GM18502 (cell line): ENCODE measurements around the gene GRB14.
"Not testable (repeated sequence)": the region's sequence is repeated elsewhere in the genome, so short reads cannot be mapped to it uniquely, and the experiment has no call there.

Experiments used
- ATAC-seq: cut with Tn5 transposase; IDR thresholded peaks from one replicate; pipeline ENCODE4 v1.9.1; 2021; ENCODE audit warnings: mild to moderate bottlenecking; ENCODE audit not compliant: unreplicated experiment, poor library complexity

The GRB14 gene

DNA sequence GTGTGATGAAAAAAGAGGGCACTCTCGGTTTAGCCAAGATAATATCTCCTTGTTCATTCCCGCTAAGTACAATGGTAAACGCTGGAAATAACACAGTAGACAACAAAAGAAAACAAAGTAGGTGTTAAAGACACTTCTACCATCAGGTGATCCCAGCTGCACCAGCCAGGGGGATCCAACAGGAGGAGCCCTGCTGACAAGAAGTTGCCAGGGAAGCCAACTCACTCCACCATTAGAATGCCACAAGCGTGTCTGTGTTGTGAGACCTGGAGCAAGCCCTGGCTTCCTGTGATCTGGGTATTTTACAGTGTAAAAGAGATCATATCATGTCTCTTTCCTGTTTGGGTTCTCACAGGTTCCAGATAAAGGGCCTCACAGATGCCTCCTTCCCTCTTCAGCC lies 117.0 kb downstream of the GRB14 start:
- no peak for ATAC-seq

DNA sequence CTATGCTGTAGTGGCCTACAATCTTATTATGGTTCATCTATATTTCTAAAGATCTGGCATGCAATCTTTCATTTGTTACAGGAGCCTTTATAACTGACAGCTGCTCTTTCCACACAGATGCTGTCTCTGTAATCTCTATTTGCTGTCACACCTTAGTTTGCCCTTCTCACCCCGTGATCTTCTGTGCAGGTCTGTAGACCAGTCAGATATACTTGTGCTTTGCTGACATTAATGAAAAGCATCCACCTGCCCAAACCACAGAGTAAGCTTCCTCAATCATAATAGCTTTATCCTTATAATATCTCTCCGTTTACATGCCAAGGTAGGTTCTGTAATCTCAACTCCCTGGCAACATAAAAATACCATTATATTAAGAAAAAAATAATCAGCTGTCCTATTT lies 122.4 kb downstream of the GRB14 start:
- ATAC-seq: no peak

DNA sequence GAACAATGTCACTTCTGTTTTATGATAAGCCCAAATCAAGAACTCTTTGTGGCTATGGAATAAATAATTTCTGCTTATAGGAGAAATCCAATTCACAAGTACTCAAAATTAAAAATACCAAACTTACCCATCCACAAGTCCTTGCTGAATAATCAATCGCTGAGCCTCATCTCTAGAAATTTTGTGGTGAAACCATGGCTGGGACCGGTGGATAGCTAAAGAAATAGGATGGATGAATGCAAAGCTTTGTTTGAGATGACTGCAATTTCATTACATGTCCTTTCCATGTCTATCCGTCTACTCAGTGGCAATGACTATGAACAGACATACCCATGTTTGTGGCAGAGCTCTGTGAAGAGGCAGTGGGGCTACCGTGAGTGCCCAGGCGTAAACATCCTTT lies 124.4 kb downstream of the GRB14 start:
- no peak for ATAC-seq

DNA sequence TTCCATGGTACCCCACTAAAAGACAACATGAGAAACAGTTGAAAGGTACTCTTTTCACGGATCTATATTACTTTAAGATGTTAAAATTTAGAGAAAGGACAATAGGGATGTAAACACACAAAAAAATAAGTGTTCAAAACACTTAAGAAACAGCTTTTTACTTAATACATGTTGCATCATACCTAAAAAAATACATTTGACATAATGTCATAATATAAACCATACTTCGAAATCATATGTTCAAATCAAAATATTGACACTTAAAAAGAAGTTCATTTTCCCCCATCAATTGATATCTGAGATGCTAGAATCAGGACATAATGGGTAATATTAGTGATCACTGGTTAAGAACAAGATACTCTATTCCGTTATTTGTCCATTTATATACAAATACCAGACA lies 124.9 kb downstream of the GRB14 start:
- no peak for ATAC-seq

DNA sequence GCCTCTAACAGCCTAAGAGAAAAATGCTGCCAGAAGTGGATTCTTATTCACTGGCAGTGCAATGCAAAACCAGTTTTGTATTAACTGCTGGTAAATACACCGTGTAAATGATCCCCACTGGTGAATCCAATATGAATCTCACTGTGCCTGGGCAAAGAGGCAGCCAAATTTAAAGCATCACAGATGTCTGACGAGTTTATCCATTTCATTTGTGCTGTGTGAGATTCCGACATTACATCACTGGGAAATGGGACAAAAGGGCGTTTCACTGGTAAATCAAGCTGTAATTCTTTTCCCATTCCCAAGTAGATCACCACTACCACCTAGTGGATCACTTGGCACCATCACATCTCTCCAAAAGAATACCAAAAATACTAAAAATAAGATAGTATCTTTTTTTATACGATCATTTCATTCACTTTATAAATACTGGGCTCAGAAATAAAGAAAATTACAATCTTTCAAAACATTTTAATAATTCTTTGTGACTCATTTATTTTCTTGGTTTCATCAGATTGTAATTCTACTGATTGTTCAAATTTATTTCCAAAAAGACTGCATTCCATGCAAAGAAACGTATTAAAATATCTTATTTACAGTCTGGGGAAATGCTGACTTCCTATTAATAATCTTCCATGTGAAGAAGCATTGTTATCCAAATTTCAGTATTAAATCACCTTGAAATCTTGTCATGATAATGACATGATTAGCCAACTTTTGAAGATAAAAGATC lies 125.6 kb downstream of the GRB14 start:
- no peak for ATAC-seq

DNA sequence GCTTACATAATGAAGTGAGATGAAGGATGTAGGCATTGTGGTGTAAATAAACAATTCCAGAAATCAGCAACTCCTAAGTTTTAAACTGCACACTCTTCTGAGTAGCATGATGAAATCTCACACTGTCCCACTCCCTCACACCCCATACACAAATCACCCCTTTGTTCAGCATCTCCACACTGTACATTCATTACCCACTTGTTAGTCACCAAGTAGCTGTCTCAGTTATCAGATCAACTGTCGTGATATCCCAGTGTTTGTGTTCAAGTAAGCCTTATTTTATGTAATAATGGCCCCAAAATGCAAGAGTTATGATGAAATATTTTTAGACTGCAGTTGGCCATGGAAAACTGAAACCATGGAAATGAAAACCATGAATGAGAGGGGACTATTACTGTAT lies 135.7 kb downstream of the GRB14 start:
- ATAC-seq: no peak

DNA sequence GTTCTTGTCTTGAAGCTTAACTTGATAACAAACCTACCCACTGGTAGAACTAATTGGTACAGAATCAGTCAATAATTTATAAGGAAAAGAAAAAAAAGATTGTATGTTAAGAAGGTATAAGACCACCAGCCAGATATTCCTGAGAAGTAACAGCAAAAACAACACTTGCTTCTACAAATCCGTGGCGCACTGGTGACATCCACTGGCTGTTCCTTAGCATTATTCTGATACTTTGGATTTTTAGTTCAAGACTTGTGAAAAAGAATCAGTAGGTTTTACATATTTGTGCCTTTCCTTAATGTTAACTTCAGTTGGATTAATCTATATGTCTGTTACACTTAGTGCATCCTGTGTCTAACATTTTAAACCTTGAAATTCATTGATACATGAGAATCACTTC lies 141.8 kb downstream of the GRB14 start:
- ATAC-seq: no peak

DNA sequence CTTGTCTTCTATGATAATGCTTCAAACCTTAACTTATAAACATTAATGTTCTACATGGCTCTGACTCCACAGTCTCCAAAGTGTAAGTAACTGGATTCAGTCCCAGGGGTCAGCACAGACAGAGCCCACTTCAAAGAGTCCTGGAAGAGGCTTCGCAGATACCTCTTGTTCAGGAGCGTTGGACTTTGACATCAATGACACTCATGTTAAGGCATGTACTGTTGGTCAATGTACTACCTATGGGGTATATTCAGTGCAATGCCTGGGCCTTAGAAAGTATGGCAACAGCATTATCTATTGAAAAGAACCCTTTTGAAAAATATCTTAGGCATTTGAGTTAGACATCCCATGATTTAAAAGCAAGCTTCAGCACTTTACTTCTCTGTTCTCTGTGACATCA lies 143.1 kb downstream of the GRB14 start:
- ATAC-seq: no peak

DNA sequence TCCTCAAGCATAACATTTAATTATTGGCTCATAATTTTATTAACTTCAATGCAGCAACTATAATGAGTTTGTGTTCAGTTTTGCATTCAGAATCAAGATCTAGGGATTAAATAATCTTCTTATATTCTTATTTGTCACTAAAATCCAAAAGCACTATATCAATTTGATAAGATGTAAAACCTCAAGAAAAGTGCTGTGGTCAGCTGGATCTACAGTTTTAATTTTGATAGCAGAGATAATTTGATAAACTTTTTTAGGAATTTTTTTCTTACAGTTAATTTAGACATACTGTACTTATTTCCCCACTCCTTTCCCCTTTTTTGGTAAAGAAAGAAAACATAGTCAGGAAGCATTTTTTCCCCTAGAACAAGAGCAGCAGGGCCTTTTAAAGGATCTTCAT lies 146.4 kb downstream of the GRB14 start:
- ATAC-seq: no peak

DNA sequence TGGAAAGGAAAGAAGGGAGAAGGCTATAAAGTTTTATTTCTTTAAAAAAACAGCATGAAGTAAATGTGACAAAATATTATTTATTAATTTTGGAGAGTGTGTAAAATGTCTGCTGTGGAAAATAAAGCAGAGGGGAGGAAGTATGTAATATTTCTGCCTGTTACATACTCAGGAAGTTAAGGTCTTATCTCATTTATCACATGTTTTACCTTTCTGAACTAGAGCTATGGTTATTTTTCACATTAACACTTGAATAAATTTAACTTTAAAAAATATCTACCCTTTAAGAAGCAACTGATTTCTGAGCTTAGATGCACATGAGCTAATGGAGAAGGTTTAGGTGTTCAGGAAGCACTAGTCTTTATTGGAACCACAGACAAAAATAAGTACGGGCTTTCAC lies 148.3 kb downstream of the GRB14 start:
- ATAC-seq: no peak

DNA sequence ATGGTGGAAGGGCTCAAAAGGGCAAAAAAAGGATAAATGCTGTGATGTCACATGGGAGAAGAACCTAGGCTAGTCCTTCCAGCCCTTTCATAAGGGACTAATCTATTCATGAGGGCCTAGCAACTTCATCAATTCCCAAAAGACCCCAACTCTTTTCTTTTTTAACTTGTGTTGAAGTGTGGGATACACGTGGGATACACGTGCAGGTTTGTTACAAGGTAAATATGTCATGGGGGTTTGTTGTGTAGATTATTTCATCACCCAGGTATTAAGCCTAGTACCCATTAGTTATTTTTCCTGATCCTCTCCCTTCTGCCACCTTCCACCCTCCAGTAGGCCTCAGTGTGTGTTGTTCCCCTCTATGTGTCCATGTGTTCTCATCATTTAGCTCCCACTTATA lies 156.2 kb downstream of the GRB14 start:
- not testable (repeated sequence) for ATAC-seq

DNA sequence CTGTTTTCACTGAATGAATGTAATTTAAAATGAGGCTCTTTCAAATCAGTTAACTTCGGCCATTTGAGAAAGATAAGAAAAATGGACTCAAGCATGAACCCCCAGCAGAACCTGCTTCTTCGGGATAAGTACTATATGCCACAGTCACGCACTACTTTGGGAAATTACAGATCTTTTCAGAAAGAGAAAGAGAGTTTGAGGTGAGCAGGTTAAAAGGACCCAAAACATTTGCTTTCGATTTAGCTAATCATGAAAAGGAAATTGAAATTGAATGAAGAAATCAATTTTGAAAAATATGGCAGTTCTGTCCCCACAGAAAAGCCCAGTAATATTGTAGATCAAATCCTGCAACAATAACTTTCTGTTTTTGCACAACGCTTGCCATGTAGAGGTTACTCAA lies 156.9 kb downstream of the GRB14 start:
- ATAC-seq: no peak

DNA sequence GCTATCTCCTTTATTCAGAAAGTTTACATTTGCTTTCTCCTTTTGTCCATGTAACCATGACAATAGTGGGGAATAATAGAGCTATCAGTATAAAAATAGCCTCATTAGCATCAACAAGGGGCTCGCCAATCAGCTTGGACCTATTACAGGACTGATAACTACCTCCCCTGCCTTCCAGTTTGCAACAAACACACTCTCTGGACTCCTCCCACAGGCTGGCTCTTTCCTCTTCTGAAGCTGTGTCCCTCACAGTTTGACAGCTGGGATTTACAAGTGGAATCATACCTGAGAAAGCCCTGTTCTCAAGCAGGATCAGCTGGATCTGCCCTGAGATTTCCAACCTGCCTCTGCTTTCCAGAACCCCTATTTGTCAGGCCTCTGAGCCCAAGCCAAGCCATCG lies 162.5 kb downstream of the GRB14 start:
- ATAC-seq: no peak

DNA sequence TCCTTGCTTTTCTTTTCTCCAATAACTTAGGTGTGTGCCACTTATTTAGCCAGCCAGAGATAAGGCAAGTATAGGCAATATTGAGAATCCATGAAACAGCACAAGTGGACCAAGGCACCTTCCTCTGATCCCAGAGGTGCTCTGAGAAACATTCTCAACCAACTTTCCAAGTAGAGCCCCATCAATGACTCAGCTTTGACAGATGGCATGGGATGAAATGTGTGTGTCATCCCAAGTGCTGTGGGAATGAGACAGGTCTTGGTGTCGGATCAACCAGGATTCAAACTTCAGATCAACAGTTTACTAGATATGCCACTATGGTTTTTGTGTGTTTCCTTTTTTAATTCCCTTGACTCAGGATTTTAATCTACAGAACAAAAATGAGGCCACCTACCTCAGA lies 164.0 kb downstream of the GRB14 start:
- no peak for ATAC-seq

DNA sequence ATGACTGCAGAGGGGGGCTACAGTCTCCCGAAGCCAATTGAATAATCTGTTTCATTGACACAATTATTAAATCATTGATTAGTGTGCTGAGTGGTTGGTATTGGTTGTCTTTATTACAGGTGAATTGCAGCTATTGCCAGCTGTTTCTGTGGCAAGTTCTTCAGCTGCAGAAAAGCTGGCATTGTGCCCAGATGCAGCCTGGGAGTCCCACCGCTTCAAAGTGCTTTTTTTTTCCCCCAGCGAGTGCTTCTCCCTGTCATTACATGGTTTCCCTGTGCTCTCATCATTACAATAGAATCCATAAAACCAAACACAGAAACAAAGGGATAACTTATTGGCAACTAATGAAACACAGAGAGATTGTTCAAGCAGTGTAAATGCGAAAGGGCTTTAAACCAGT lies 164.7 kb downstream of the GRB14 start:
- ATAC-seq: no peak

DNA sequence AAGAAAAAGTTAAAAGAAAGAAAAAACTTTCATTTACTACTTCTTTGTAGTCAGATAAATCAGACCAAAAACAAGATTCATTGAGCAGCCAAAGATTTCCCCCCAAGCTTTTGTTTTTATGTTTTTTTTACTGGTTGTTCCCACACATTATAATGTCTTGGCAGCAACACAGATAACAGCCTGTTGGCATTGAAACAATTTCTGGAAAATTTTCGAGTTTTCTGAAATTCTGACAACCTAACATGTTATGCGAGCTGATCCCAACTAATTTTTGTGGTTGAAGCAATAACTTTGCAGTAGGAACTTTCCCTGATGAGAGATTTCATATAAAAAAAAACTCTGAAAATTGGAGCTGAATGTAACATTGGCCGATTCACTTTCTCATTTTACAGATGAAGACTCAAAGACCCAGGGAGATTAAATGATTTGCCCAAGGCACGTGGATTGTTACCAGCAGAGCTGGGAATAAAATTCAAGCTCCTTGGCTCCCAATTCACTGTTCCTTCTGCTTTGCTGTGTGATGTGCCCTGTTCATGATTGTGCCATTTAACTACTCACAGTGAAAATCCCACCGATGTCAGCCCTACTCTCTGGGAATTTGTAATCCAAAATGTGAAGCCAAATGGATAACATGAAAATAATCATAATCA lies 167.5 kb downstream of the GRB14 start:
- no peak for ATAC-seq

DNA sequence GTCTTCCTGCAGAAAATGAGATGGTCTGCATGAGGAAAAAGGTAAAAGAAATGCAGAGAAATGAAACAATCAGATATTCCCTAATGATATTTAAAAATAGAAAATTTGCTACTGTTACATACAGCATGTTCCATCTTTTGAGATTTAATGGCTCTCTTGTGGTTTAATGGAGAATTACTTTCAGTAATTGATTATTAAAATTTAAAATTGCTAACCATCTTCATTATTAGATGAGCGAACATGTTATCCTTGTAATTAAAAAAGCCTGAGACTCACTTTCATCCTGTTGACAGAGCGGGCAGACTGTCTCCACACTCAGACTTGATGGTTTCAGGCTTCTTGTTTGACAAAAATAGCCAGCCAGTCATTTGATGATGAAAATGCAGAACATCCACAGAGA lies 171.0 kb downstream of the GRB14 start:
- ATAC-seq: no peak

DNA sequence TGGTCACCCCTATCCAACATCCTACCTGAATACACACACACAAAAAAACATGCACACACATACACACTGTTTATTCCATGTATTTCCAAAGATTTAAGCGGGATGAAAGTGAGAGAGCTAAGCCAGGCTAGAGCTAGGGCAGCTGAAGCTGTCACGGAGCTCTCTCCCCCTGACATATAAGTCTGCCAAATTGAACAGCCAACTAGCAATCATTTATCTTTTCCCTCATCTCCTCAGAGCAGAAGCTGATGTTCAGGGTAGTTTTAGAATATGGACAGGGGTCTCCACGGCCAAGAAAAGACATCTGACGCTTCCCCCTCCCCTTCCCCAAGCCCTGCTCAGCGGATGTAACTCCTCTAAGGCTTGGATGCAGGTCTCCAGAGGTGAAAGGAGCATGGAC lies 171.6 kb downstream of the GRB14 start:
- no peak for ATAC-seq

DNA sequence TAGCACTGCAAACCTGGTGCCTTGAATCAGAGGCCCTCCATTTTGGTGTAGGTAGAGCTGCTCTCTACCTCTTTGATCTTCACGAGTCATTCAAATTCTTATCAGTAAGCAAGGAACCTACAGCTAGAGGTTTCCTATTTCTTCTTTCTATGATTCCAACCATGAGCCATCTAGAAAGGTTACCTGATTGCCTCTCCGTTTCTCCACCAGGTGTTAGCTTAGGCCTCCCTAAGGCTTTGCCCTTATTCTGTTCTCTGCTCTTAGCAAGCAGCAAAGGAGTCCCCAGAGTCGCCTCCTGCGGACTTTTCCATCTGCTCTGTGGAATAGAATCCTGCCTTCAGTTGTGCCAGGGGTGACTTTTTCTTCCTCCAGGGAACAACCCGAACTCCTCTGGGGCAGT lies 173.6 kb downstream of the GRB14 start:
- no peak for ATAC-seq
